ENCODE data around the gene SGCD.

Gene SGCD

GRCh38 chr5:156715287-156715686 lies 388.3 kb downstream of the SGCD start:
- no peak for DNase-seq

DNA sequence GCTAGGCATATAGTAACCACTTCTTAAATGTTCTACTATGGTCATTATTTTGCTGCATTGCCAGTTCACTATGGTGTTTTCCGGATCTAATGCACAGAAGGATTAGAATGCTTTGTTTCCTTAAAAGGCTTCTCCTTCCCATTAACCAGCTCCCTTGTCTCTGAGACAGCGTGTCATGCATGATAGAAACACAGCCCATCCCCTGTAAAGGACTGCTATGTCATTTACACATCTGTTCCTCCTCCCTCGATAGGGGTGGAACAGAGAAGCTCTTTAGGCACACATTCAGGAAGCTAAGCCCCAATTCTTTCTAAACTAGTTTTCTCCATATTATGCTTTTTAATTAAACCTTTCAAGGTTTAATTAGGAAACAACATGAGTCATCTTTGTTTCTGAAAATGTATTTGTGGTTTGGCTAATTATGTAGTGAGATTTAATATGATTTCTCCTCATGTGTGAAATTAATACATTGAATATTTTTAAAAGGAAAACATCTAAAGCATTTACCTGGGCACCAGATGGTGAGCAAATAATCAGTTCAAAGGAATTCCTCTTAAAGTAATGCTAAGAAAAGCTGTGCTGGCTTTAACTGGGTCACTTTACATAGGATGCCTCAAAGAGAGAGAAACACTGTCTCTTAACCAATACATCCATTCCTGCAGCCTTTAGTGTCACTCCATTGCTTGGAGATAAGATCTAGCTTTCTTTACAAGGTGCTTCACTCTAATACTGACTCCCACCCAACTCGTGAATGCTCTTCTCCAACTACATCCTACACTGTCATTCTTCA lies 389.8 kb downstream of the SGCD start:
- DNase-seq, result no peak

- no peak for DNase-seq
Observed at GRCh38 chr5:156718985-156719384, 392.0 kb downstream of the SGCD start.

GRCh38 chr5:156722358-156722757 lies 395.4 kb downstream of the SGCD start:
- DNase-seq, result no peak

- no peak for DNase-seq
Observed at GRCh38 chr5:156735477-156735876, 408.5 kb downstream of the SGCD start.

GRCh38 chr5:156741516-156741915 lies 414.6 kb downstream of the SGCD start:
- no peak for DNase-seq

- no peak for DNase-seq
Observed at GRCh38 chr5:156753846-156754245, 426.9 kb downstream of the SGCD start.

- DNase-seq, result no peak
Observed at GRCh38 chr5:156755421-156756087, 428.6 kb downstream of the SGCD start.

DNA sequence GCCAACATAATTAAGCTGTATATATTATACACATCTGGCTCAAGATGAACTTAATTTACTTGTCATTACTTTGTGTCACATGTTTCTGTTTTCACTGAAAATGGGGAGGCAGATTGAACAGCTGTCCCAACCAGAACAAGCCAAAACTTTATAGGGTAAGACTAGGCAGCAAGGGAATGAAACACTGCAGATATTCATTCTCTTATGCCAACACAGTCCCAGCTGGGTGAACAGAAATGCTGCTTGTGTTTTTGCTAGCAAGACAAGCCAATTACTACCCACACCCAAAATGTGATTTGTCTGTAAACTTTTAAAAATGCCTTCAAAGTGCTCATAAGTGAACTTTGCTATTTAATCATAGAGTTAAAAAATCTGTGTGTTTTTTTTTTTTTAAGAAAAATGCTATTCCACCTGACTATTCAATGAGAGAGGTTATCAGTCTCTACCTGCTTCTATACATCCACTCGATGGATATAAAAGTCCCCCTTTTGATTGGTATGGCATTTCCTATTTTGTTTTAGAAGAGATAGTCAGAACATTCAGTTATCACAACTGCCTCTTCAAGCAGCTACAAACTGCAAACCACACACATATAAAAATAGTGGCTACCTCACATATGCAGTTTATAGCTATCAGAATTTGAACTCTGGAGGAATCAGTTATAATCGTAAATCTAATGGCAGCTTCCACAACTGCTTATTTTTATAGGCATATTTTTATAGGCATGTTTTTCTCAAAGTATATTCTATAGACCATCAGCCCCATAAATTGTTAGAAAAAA lies 431.2 kb downstream of the SGCD start:
- DNase-seq, result no peak

DNA sequence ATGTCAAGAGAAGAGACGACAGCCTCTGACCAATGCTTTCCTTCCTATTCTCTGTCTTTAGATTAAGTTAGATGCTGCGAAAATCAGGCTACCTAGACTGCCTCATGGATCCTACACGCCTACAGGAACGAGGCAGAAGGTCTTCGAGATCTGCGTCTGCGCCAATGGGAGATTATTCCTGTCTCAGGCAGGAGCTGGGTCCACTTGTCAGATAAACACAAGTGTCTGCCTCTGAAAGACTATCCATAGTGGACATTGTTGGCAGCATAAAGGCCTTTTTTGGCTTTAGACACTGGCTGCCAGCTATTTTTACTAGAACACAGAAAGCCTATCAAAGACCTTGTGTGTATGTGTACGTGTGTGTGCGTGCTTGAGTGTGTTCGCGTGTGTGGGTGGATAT lies 432.2 kb downstream of the SGCD start:
- no peak for DNase-seq

DNA sequence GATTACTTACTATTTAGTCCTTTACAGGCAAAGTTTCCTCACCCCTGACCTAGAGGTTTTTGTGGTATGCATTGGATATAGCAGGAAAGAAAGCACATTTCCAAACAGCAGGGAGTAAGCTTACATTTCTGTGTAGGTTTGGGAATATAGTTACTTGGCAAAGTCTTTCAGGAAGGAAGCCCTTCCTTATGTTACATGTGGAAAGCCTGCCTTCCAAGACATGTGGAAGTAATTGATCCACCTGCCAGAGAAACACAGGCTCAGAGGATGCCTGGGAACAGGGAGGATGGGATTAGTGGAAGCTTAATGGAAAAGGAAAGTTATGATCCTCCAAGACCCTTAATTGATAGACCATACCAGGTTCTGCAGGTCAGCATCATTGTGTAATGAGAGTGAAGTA lies 435.8 kb downstream of the SGCD start:
- no peak for DNase-seq

DNA sequence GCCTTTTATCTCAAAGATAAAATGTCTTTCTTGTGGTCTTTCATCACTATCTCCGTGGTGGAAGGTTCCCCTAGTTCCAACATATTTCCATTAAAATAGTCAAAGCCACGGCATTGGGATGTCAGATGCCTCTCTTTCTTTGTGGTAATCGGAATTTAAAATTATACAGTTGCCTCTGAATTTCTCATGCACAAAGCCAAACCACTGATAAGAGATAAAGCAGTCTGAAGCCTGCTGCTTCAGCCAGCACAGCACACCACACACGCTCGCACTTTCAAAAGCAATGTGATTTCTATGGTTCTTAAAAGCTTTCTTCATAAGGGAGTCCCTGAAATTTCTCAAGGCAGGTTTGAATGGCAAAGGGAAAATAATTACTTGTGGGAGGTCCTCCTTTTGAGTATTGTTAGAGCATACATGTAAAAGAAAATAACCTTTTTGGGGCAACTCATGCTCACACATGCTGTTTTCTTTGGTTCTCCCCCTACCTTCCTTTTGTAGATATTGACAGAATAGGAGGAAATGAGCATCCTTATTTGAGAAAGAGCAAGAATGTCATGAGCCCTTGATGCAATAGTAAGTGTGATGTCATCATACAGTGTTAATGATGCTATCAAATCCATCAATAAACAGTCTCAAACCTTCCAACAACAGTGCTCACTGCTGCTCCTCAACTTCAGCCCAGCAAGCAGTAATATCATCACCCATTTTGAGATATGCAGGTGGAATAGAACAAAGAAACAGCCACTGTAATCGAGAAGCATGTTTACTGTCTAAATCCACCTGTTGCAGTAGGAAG lies 437.4 kb downstream of the SGCD start:
- no peak for DNase-seq

DNA sequence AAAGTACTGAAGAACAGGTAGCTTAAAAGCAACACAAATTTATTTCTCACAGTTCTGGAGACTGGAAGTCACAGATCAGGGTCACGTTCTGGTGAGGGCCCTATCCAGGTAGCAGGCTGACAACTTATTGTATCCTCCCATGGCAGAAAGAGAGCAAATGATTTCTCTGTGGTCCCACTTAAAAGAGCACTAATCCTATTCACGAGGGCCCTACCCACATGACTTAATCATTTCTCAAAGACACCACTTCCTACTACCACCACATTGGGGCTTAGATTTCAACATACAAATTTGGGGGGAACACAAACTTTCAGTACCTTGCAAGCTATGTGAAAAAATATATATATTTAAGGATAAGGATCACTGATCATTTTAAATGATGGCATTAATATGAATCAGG lies 447.3 kb downstream of the SGCD start:
- no peak for DNase-seq

- DNase-seq, result no peak
Observed at GRCh38 chr5:156778139-156778706, 451.3 kb downstream of the SGCD start.

DNA sequence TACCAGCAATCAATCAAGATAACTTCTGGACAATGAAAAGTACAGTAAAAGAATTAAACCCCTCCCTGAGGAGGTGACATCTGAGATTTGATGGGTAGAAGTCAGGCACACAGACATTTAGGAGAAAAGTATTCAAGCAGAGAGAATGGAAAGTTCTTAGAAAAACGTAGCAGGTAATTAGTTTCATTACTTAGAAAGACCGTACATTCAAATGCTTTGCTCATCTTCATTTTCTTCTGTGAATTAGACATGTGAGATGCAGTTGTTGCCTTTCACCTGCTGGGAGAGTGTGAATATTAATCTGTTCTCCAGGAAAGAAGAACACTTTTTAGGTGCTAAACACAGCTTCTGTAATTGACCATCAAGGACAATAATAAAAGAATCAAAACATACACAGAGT lies 451.8 kb downstream of the SGCD start:
- DNase-seq, result no peak

- DNase-seq, result no peak
Observed at GRCh38 chr5:156779436-156779835, 452.5 kb downstream of the SGCD start.

DNA sequence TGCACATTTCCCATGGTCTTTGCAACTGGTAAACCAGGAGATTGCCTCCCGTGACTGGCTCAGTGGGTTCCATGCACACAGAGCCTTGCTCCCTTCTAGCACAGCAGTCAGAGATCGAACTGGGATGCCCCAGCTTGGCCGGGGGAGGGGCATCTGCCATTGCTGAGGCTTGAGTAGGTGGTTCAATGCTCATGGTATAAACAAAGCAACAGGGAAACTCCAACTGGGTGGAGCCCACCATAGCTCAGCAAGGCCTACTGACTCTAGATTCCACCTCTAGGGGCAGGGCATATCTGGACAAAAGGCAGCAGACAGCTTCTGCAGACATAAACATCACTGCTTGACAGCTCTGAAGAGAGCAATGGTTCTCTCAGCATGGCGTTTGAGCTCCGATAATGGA lies 456.1 kb downstream of the SGCD start:
- DNase-seq, result no peak

DNA sequence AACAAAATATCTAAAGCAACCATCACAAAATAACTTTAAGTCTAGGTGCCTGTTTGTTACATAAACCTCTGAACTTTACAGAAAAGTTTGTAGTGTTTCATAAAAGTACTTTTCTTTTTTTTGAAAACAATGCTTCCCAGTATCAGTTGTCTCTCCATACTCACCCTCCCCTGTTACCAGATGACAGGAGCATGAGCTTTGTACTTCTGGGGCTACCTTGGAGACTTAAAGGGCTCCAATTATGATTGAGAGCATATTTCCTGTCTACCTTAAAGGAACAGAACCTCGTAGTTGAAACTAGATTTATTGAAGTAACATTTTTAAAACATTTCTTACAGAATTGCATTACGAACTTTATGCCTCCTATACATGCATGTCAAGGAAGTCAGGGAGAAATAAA lies 467.7 kb downstream of the SGCD start:
- no peak for DNase-seq

DNA sequence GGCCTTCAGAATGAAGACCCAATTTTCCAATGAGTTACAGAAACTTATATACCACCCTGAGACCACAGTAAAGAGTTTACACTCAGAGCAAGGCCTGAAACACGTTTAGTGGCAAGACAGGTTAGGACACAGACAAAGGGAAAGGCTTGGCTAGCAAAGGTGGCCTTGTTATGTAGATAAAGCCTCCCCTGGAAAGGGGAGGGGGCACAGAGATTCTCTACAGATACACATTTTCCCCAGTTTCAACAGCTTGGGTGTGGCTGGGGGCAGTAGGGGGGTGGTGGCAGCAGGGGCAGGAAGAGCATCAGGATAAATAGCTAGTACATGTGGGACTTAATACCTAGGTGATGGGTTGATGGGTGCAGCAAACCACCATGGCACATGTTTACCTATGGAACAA lies 471.2 kb downstream of the SGCD start:
- DNase-seq, result no peak

- no peak for DNase-seq
Observed at GRCh38 chr5:156799171-156799570, 472.2 kb downstream of the SGCD start.

DNA sequence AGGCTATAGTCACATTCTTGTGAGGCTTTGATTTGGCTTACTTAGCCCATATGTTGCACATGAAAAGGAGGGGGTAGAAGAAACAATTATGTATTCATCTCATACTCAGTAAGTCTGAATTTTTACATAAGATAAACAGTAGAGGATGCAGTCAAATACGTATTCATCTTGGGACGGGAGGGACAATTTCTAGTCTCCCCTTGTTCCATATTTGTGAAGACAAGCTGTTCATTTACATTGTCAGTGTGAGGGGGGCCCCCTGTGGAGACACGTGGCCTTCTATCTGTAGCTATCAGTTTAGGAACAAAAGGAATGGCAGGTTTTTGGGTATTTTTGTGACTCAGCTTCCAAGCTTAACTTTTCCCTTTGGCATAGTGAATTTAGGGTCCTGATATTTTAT lies 474.0 kb downstream of the SGCD start:
- DNase-seq, result no peak

GRCh38 chr5:156802501-156802900 lies 475.5 kb downstream of the SGCD start:
- no peak for DNase-seq

- DNase-seq, result no peak
Observed at GRCh38 chr5:156803404-156803803, 476.4 kb downstream of the SGCD start.
